Astrocyte (in vitro differentiated cells and primary cell): ENCODE measurements around the gene AUTS2.

Source experiments
- EZH2 ChIP-seq: IDR thresholded peaks from 2 replicates; pipeline ENCODE4 v1.6.1; 2012; ENCODE audit warnings: mild to moderate bottlenecking, low read length, inconsistent platforms; ENCODE audit not compliant: insufficient read depth
- TF ChIP-seq, protein P1 (sequence below): IDR thresholded peaks from 2 replicates; pipeline ENCODE4 v1.5.1; 2011; ENCODE audit warnings: low read depth, mild to moderate bottlenecking, inconsistent platforms, low read length, moderate library complexity; ENCODE audit not compliant: insufficient read depth

GRCh38 chr7:69903410-69903809 is 305.1 kb downstream of the AUTS2 start:
- TF ChIP-seq, protein P1, sequence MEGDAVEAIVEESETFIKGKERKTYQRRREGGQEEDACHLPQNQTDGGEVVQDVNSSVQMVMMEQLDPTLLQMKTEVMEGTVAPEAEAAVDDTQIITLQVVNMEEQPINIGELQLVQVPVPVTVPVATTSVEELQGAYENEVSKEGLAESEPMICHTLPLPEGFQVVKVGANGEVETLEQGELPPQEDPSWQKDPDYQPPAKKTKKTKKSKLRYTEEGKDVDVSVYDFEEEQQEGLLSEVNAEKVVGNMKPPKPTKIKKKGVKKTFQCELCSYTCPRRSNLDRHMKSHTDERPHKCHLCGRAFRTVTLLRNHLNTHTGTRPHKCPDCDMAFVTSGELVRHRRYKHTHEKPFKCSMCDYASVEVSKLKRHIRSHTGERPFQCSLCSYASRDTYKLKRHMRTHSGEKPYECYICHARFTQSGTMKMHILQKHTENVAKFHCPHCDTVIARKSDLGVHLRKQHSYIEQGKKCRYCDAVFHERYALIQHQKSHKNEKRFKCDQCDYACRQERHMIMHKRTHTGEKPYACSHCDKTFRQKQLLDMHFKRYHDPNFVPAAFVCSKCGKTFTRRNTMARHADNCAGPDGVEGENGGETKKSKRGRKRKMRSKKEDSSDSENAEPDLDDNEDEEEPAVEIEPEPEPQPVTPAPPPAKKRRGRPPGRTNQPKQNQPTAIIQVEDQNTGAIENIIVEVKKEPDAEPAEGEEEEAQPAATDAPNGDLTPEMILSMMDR, result no peak
- no peak for TF ChIP-seq EZH2
